GM21367 (cell line): ENCODE results near the gene LBP.
"Not testable (repeated sequence)": the region's sequence is repeated elsewhere in the genome, so short reads cannot be mapped to it uniquely, and the experiment has no call there.

Source experiments
- ATAC-seq: cut with Tn5 transposase; IDR thresholded peaks from one replicate; pipeline ENCODE4 v1.9.1; 2021; ENCODE audit not compliant: unreplicated experiment

Gene LBP

DNA sequence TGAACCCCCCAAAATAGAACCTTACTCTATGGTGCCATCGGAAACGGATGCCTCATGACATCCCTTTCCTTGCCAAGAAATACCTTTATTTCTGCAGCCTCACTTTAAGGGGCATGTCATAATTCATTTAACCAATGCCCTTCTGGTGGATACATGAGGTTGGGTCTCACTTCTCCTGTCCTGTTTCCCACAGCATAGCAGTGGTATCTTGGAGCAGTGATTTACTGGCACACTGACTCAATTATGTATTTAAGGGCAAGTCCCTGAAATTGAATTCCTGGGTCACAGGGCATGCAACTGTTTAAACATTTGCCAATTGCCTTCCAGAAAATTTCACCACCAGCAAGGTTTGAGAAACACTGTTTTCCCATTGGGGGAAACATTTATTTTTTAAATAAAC, 639 bp upstream of the LBP start:
- no peak for ATAC-seq

GRCh38 chr20:38346741-38347140, 459 bp downstream of the LBP start:
- no peak for ATAC-seq

GRCh38 chr20:38349856-38350255, 3.6 kb downstream of the LBP start:
- ATAC-seq = no peak

- ATAC-seq = no peak
These were observed 4.8 kb downstream of the LBP start for GRCh38 chr20:38350879-38351775.

- ATAC-seq = no peak
These were observed 7.0 kb downstream of the LBP start for GRCh38 chr20:38353316-38353715.

GRCh38 chr20:38354227-38354626, 7.9 kb downstream of the LBP start:
- ATAC-seq = no peak

GRCh38 chr20:38355161-38356012, 9.1 kb downstream of the LBP start:
- ATAC-seq = no peak

GRCh38 chr20:38357653-38358207, 11.4 kb downstream of the LBP start:
- ATAC-seq = no peak

DNA sequence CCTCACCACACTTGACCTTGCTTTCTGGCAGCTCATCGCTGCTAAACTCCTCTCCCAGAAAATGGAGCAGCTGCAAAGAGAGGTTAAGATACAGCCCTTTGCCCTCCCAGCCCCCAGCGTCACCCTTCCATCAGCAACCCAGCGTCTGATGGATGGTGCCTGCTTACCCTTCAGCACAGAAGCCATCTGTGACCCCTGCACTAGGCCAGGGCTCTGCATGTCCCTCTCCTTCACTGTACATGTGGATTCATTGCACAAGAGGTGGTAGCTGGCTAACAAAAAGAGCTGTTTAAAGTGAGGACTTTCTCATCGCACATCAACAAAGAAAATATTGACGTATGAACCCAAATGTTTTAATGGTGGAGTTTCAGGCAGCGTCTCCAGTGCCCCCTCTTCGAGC, 12.3 kb downstream of the LBP start:
- no peak for ATAC-seq

DNA sequence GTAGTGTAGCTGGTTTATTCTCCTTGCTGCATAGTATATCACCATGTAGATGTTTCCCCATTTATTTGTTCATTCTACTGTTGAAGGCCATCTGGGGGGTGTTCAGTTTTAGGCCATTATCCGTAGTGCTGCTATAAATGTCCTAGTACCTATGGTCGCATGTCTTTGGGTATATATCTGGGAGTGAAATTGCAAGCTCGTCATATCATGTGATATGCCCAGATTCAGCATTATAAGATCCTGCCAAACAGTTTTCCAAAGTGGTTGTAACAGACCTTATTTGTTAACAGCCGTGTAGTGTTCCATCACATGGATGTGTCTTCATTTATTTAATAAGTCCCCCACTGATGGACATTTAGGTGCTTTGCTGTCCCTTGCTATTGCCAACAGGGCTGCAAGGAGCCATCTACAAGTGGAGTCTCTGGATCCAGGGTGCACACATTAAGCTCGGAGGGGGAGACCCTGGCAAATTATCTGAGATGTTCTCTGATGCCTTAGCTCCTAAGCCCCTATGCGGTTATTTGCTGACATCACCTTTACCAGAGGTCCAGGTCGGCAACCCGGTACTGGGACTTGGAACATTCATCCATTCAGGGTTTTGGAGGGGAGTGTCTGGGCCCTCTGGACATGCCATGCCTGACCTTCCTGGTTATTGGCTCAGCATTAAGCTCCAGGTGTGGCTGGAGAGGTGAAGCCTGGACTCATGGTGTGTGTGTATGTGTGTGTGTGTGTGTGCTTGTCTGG, 16.9 kb downstream of the LBP start:
- no peak for ATAC-seq

GRCh38 chr20:38369389-38369788, 23.1 kb downstream of the LBP start:
- ATAC-seq = no peak

DNA sequence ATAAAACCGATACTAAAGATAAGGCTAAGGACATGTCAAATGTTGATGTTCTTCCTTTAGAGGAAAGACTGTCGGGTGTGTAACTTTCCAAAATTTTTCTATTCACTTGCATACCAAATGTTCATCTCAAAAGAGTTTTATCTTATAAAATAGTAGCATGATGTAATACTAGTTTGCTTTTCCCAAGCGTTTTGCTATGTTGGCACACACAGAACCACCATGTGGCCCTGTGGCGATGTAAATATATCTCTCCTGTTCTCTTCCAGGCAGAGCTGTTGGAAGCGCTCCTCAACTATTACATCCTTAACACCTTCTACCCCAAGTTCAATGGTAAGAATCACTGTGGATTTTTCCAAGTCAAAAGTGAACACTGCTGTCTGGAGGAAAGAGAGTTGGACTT, 26.5 kb downstream of the LBP start:
- no peak for ATAC-seq

- ATAC-seq = no peak
These were observed 27.1 kb downstream of the LBP start for GRCh38 chr20:38373231-38373867.

- ATAC-seq = no peak
These were observed 27.6 kb downstream of the LBP start for GRCh38 chr20:38373898-38374297.

- no peak for ATAC-seq
These were observed 30.9 kb downstream of the LBP start for GRCh38 chr20:38377039-38377685.

- not testable (repeated sequence) for ATAC-seq
These were observed 31.6 kb downstream of the LBP start for GRCh38 chr20:38377838-38378237.

- no peak for ATAC-seq
These were observed 36.9 kb downstream of the LBP start for GRCh38 chr20:38383147-38383546.

- ATAC-seq = no peak
These were observed 39.7 kb downstream of the LBP start for GRCh38 chr20:38386004-38386403.

- no peak for ATAC-seq
These were observed 40.6 kb downstream of the LBP start for GRCh38 chr20:38386851-38387250.

DNA sequence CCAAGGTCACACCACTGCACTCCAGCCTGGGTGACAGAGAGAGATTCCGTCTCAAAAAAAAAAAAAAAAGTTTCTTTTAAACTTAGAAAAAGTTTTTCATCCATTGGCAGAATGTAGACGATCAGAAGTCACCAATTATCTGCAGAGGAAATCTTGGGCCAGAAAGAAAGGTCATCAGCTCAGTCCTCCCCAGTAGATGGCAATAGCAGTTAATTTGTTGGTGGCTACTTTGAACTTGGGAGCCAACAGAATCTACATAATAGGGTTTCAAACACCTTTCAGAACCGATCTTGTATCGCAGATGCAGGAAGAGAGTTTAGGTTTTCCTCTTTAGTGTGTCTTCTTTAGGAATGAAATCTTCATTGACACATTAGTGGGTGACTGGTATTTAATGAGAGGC, 41.7 kb downstream of the LBP start:
- no peak for ATAC-seq
